ENCODE data around the gene C12orf43.

DNA sequence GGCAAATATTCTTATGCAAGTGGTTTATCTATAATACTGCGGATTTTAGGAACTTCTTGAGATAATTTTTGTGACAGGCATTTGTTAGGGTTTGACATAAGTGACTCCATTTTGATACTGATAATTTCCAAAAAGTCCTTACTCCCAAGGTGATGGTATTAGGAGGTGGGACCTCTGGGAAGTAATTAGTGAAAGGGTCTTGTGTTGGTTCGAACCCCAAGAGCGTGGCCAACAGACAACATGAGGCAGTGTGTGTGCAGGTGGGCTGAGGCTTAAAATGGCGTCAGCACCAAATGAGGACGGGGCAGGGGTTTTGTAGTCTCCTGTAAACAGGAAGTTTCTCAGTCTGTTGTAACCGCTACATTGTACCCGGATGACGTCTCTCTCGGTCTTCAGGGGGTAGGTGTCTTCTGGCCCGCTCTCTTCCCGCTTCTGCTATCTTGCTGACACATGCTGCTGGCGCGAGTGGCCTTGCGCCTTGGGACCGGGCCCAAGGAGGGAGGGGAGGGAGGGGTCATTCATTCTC is 1.7 kb upstream of the C12orf43 start:
- no peak for TF ChIP-seq EZH2 (IDR thresholded peaks at IDR 0.05; ENCODE audit: borderline replicate concordance, insufficient read depth, low read depth, low read length, poor library complexity, severe bottlenecking)
- TF ChIP-seq, protein P1, sequence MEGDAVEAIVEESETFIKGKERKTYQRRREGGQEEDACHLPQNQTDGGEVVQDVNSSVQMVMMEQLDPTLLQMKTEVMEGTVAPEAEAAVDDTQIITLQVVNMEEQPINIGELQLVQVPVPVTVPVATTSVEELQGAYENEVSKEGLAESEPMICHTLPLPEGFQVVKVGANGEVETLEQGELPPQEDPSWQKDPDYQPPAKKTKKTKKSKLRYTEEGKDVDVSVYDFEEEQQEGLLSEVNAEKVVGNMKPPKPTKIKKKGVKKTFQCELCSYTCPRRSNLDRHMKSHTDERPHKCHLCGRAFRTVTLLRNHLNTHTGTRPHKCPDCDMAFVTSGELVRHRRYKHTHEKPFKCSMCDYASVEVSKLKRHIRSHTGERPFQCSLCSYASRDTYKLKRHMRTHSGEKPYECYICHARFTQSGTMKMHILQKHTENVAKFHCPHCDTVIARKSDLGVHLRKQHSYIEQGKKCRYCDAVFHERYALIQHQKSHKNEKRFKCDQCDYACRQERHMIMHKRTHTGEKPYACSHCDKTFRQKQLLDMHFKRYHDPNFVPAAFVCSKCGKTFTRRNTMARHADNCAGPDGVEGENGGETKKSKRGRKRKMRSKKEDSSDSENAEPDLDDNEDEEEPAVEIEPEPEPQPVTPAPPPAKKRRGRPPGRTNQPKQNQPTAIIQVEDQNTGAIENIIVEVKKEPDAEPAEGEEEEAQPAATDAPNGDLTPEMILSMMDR (IDR thresholded peaks at IDR 0.05) = no peak
